PC-3 (cell line): ENCODE measurements around the gene KNCN. TPM values are rescaled to one million over a fixed set of nuclear protein-coding genes. Genes with fewer than 3 reads are reported as not detected.

Source experiments
- ATAC-seq: fragments of 200-7000 bp; cut with Tn5 transposase; 2 replicates; pipeline ENCODE4 v1.9.1; 2020; ENCODE audit warnings: mild to moderate bottlenecking, moderate library complexity
- BruUV-seq: library from RNA; stranded (reverse); fragments of 400-500 nt; replicated peaks from 2 replicates; lab custom pipeline; 2021; lab: Mats Ljungman, UMichigan
- CTCF ChIA-PET: fragments of 300-600 bp; sonication (Branson Sonifier 250); formaldehyde crosslinking; loops from one replicate; lab custom pipeline; 2022; ENCODE audit warnings: antibody characterized with exemption; lab: Charles Lee
- POLR2A ChIA-PET: fragments of 300-600 bp; sonication (Branson Sonifier 250); formaldehyde crosslinking; loops from one replicate; lab custom pipeline; 2022; ENCODE audit warnings: antibody characterized with exemption; ENCODE audit not compliant: unreplicated experiment; lab: Charles Lee
- DNase-seq: peaks from one replicate; pipeline ENCODE4 v3.0.0-alpha.2; 2015
- H2AFZ ChIP-seq: fragments of 300-600 bp; sonication (generic); 2 replicates; pipeline ENCODE4 v1.6.0; 2016; ENCODE audit warnings: antibody characterized with exemption, low read length
- H3F3A ChIP-seq: fragments of 300-600 bp; sonication (generic); one replicate; pipeline ENCODE4 v1.6.0; 2017; ENCODE audit warnings: antibody characterized with exemption, low read length, control low read depth, mild to moderate bottlenecking; ENCODE audit not compliant: unreplicated experiment
- H3K27ac ChIP-seq: fragments of 300-600 bp; sonication (generic); 2 replicates; pipeline ENCODE4 v1.5.1; 2016; ENCODE audit warnings: mild to moderate bottlenecking, low read length
- H3K27me3 ChIP-seq: fragments of 300-600 bp; sonication (generic); 2 replicates; pipeline ENCODE4 v1.6.1; 2016; ENCODE audit warnings: low read length, mixed read lengths
- H3K36me3 ChIP-seq: fragments of 300-600 bp; sonication (generic); 2 replicates; pipeline ENCODE4 v1.6.1; 2016; ENCODE audit warnings: low read depth, mixed run types, low read length, mixed read lengths
- H3K4me1 ChIP-seq: fragments of 300-600 bp; sonication (generic); 2 replicates; pipeline ENCODE4 v1.5.1; 2016; ENCODE audit warnings: low read length; ENCODE audit not compliant: insufficient read depth
- H3K4me2 ChIP-seq: fragments of 300-600 bp; sonication (generic); 2 replicates; pipeline ENCODE4 v1.6.0; 2016; ENCODE audit warnings: low read length
- H3K4me3 ChIP-seq: fragments of 300-600 bp; sonication (generic); 2 replicates; pipeline ENCODE4 v1.5.1; 2016; ENCODE audit warnings: mild to moderate bottlenecking, low read length, mixed read lengths
- H3K79me2 ChIP-seq: fragments of 300-600 bp; sonication (generic); 2 replicates; pipeline ENCODE4 v1.6.1; 2017; ENCODE audit warnings: low read length, mixed read lengths
- H3K9ac ChIP-seq: fragments of 300-600 bp; sonication (generic); 2 replicates; pipeline ENCODE4 v1.6.0; 2016; ENCODE audit warnings: mild to moderate bottlenecking, low read length
- H3K9me2 ChIP-seq: fragments of 300-600 bp; sonication (generic); replicated peaks from 2 replicates; pipeline ENCODE4 v1.6.1; 2016; ENCODE audit warnings: mixed run types, low read length, mixed read lengths
- H3K9me3 ChIP-seq: fragments of 300-600 bp; sonication (generic); 2 replicates; pipeline ENCODE4 v1.6.1; 2016; ENCODE audit warnings: low read length, mixed read lengths
- H4K20me1 ChIP-seq: fragments of 300-600 bp; sonication (generic); 2 replicates; pipeline ENCODE4 v1.6.1; 2016; ENCODE audit warnings: low read length, mixed read lengths
- CTCF ChIP-seq: fragments of 300-600 bp; sonication (generic); conservative IDR thresholded peaks from 2 replicates; pipeline ENCODE4 v1.5.1; 2017; ENCODE audit warnings: antibody characterized with exemption, low read depth, mild to moderate bottlenecking, low read length
- EZH2 ChIP-seq: fragments of 300-600 bp; sonication (generic); IDR thresholded peaks from one replicate; pipeline ENCODE4 v1.6.1; 2017; ENCODE audit warnings: antibody characterized with exemption, mild to moderate bottlenecking, low read length; ENCODE audit not compliant: unreplicated experiment
- EZH2phosphoT487 ChIP-seq: fragments of 300-600 bp; sonication (generic); IDR thresholded peaks from 2 replicates; pipeline ENCODE4 v1.6.1; 2018; ENCODE audit warnings: mild to moderate bottlenecking, antibody characterized with exemption, low read length, borderline replicate concordance
- intact Hi-C: fragments of 100-400 bp; cut with micrococcal nuclease; formaldehyde crosslinking; loops from 2 replicates; pipeline ENCODE4 v1.9.0; 2023
- total RNA-seq: library from RNA; depleted of rRNA; stranded (reverse); fragments of >200 nt; gene quantifications from 2 replicates; pipeline ENCODE4 v1.2.3, GENCODE V29; 2014

The KNCN gene
- total RNA-seq, 1 experiment from 2014 or later = not detected

DNA sequence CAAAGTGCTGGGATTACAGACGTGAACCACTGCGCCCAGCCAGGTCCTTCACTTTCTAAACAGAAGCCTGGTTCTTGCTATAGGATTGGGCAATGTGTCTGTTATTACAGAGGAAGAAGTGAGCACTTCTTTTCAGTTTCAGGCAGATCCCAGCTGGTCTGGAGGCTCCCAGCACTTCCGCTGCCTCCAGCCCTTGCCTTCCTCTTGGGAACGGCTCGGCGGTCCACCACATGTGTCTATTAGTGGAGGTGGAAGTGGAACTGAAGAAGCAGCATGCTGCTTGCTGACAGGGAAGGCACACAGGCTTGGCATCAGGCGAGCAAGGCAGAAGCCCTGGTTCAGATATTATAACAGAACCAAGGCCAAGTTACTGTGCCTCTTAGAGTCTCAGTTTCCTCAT is 35.6 kb upstream of the KNCN start:
- BruUV-seq = no TSS peak
- Histone ChIP-seq H3K36me3 (peaks cover 31% of the 10 kb centered on the region), H3K9ac (no peak overlapping the region), H3K4me3 (no peak overlapping the region), H4K20me1 (no peaks in the 10 kb centered on the region), H3F3A (no peaks in the 10 kb centered on the region), H3K4me1 (no peaks in the 10 kb centered on the region), H3K9me3 (no peaks in the 10 kb centered on the region), H3K27ac (no peak overlapping the region), H3K79me2 (no peaks in the 10 kb centered on the region), H2AFZ (no peak overlapping the region), H3K4me2 (no peak overlapping the region), H3K9me2 (no peaks in the 10 kb centered on the region), H3K27me3 (no peaks in the 10 kb centered on the region)
- DNase-seq (no peak), ATAC-seq (no peak)
- CTCF ChIA-PET = no interaction called here
- POLR2A ChIA-PET = no interaction called here
- no peak for TF ChIP-seq EZH2
- no peak for TF ChIP-seq CTCF
- no peak for TF ChIP-seq EZH2phosphoT487
- intact Hi-C loops = no loop called here

- ATAC-seq (no peak), DNase-seq (no peak)
- BruUV-seq = no TSS peak
- no peaks in the 10 kb centered on the region for H3K9me2 ChIP-seq
- ChIA-PET POLR2A (no interaction called here), CTCF (no interaction called here)
- H2AFZ ChIP-seq = no peak overlapping the region
- no peak for TF ChIP-seq EZH2
- TF ChIP-seq EZH2phosphoT487 = no peak
- no peak for TF ChIP-seq CTCF
- H3K4me3 ChIP-seq = no peak overlapping the region
- H4K20me1 ChIP-seq = no peaks in the 10 kb centered on the region
- H3F3A ChIP-seq = no peaks in the 10 kb centered on the region
- no peak overlapping the region for H3K27ac ChIP-seq
- intact Hi-C loops = no loop called here
- no peak overlapping the region for H3K4me2 ChIP-seq
- no peaks in the 10 kb centered on the region for H3K79me2 ChIP-seq
- no peaks in the 10 kb centered on the region for H3K9me3 ChIP-seq
- H3K27me3 ChIP-seq = no peaks in the 10 kb centered on the region
- H3K9ac ChIP-seq = no peak overlapping the region
- no peaks in the 10 kb centered on the region for H3K4me1 ChIP-seq
- peaks cover 33% of the 10 kb centered on the region for H3K36me3 ChIP-seq
Observed at GRCh38 chr1:46585312-46585938, 34.0 kb upstream of the KNCN start.

- no peak overlapping the region for H3K27ac ChIP-seq
- H3K79me2 ChIP-seq = no peaks in the 10 kb centered on the region
- ATAC-seq = no peak
- no peak overlapping the region for H3K4me2 ChIP-seq
- H3K27me3 ChIP-seq = no peaks in the 10 kb centered on the region
- no peak overlapping the region for H2AFZ ChIP-seq
- intact Hi-C loops = no loop called here
- no peak for DNase-seq
- H3F3A ChIP-seq = no peaks in the 10 kb centered on the region
- no peaks in the 10 kb centered on the region for H3K4me1 ChIP-seq
- peaks cover 36% of the 10 kb centered on the region for H3K36me3 ChIP-seq
- H3K9ac ChIP-seq = no peak overlapping the region
- ChIA-PET CTCF (no interaction called here), POLR2A (no interaction called here)
- BruUV-seq = no TSS peak
- no peaks in the 10 kb centered on the region for H4K20me1 ChIP-seq
- no peak for TF ChIP-seq CTCF
- no peaks in the 10 kb centered on the region for H3K9me3 ChIP-seq
- no peak overlapping the region for H3K4me3 ChIP-seq
- H3K9me2 ChIP-seq = no peaks in the 10 kb centered on the region
Observed at GRCh38 chr1:46583494-46583893, 32.0 kb upstream of the KNCN start.
